Activated T-cell treated with anti-CD3 and anti-CD28 coated beads, Interleukin-2, amount 50 U/mL, for 24 hours (primary cell): ENCODE measurements around the gene RNF208.

ENCODE experiments used
- DNase-seq: peaks from one replicate; pipeline ENCODE4 v3.0.0-alpha.2; 2020
- H3K27ac Mint-ChIP-seq: 2 replicates; pipeline ENCODE4 v1.8.0; 2020; ENCODE audit warnings: mild to moderate bottlenecking, mixed read lengths
- H3K27me3 Mint-ChIP-seq: 2 replicates; pipeline ENCODE4 v1.8.0; 2020; ENCODE audit warnings: mixed read lengths
- H3K36me3 Mint-ChIP-seq: 2 replicates; pipeline ENCODE4 v1.8.0; 2020; ENCODE audit warnings: low read depth, mixed read lengths
- H3K4me1 Mint-ChIP-seq: 2 replicates; pipeline ENCODE4 v1.8.0; 2020; ENCODE audit warnings: low read depth, mixed read lengths
- H3K4me3 Mint-ChIP-seq: 2 replicates; pipeline ENCODE4 v1.8.0; 2020; ENCODE audit warnings: mild to moderate bottlenecking, moderate library complexity, mixed read lengths
- H3K9me3 Mint-ChIP-seq: 2 replicates; pipeline ENCODE4 v1.8.0; 2020; ENCODE audit warnings: mixed read lengths

RNF208 gene

GRCh38 chr9:137170486-137171148 lies 51.4 kb downstream of the RNF208 start:
- DNase-seq: no peak
- Mint-ChIP-seq H3K4me1 (peaks cover 12% of the 10 kb centered on the region), H3K27me3 (peaks cover 64% of the 10 kb centered on the region), H3K27ac (no peak overlapping the region), H3K4me3 (no peak overlapping the region), H3K9me3 (no peaks in the 10 kb centered on the region), H3K36me3 (no peaks in the 10 kb centered on the region)
